ENCODE results near the gene OR51A2.
"Not testable (repeated sequence)": the region's sequence is repeated elsewhere in the genome, so short reads cannot be mapped to it uniquely, and the experiment has no call there.

Gene OR51A2, protein sequence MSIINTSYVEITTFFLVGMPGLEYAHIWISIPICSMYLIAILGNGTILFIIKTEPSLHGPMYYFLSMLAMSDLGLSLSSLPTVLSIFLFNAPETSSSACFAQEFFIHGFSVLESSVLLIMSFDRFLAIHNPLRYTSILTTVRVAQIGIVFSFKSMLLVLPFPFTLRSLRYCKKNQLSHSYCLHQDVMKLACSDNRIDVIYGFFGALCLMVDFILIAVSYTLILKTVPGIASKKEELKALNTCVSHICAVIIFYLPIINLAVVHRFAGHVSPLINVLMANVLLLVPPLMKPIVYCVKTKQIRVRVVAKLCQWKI

DNA sequence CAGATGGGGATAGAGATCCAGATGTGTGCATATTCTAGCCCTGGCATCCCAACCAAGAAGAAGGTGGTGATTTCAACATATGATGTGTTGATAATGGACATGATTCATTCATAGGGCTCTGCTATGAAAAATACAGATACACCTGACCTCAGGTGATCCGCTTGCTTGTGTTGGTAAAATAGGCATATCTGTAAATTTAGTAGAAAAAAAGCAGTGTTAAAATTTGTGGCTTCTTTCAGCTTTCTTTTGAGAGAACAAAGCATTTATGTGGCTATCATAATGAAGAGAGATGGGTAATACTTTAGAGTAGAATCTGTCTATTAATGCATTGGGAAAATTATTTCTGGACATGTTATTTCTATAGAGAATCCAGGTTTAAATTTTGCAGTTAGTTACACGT lies at the start of gene OR51A2:
Gene OR51A2 (minus strand): TSS at position 101 of the 400 bp plus-strand sequence. CDS start 0 bp downstream, at position 101.
- H3K27me3 ChIP-seq; H3K9me3 ChIP-seq (replicated peaks in 1 of 11); H3K27ac ChIP-seq; H3K9ac ChIP-seq; H3K36me3 ChIP-seq; H3K4me1 ChIP-seq; H4K20me1 ChIP-seq; H3K4me3 ChIP-seq; H3K4me2 ChIP-seq: not testable (repeated sequence)

- H3K4me3 ChIP-seq = no peak overlapping the region
- TF ChIP-seq Cebpa-rat (IDR thresholded peaks at IDR 0.05) = no peak
- H3K36me3 ChIP-seq = no peaks in the 10 kb centered on the region
- no peaks in the 10 kb centered on the region for H3K9me3 ChIP-seq (replicated peaks in 1 of 11)
- H3K27ac ChIP-seq = no peak overlapping the region
- no peaks in the 10 kb centered on the region for H4K20me1 ChIP-seq
- H3K4me2 ChIP-seq = no peak overlapping the region
- no peaks in the 10 kb centered on the region for H3K4me1 ChIP-seq
- no peaks in the 10 kb centered on the region for H3K27me3 ChIP-seq
- no peak overlapping the region for H3K9ac ChIP-seq
Observed at GRCh38 chr11:5004424-5005274, 49.1 kb upstream of the OR51A2 start.

GRCh38 chr11:4994551-4994950 lies 39.0 kb upstream of the OR51A2 start, which contains the start of gene OR51L1:
Gene OR51L1 (plus strand): TSS chr11:4994851. CDS start chr11:4998983, 4,132 bp downstream.
- Histone ChIP-seq H3K4me1 (no peaks in the 10 kb centered on the region), H3K36me3 (no peaks in the 10 kb centered on the region)
- no peak for TF ChIP-seq Cebpa-rat (IDR thresholded peaks at IDR 0.05)

DNA sequence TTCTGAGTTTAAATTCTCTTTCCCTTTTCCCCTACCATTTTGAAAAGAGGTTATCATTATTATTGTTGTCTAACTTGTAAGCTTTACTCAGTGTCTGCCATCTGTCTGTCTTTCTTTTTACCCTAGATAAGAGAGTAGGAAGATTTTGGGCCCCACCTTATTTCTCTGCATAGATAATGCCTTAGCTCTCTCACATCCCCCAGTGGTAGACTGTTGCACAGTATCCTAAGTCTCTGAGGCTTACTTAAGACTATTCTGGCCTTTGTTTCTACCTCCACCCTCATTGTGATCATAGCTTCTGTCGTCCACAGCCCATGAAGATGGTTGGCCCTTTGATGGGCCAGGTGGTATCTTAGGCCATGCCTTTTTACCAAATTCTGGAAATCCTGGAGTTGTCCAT lies 35.5 kb upstream of the OR51A2 start:
- H3K4me2 ChIP-seq = no peak overlapping the region
- no peaks in the 10 kb centered on the region for H4K20me1 ChIP-seq
- no peak overlapping the region for H3K27ac ChIP-seq
- H3K9ac ChIP-seq = no peak overlapping the region
- no peaks in the 10 kb centered on the region for H3K9me3 ChIP-seq (replicated peaks in 1 of 11)
- no peaks in the 10 kb centered on the region for H3K36me3 ChIP-seq
- no peak overlapping the region for H3K4me3 ChIP-seq
- TF ChIP-seq Cebpa-rat (IDR thresholded peaks at IDR 0.05) = no peak
- H3K4me1 ChIP-seq = no peaks in the 10 kb centered on the region
- no peaks in the 10 kb centered on the region for H3K27me3 ChIP-seq

More at GRCh38 chr11:4994551-4994950, 39.0 kb upstream of the OR51A2 start, which contains the start of gene OR51L1:
- no peaks in the 10 kb centered on the region for H4K20me1 ChIP-seq
- H3K4me2 ChIP-seq = no peak within 1 kb of the TSS
- no peak within 1 kb of the TSS for H3K27ac ChIP-seq
- H3K9ac ChIP-seq = no peak within 1 kb of the TSS
- no peaks in the 10 kb centered on the region for H3K27me3 ChIP-seq
- H3K4me3 ChIP-seq = no peak within 1 kb of the TSS
- H3K9me3 ChIP-seq (replicated peaks in 1 of 11) = no peaks in the 10 kb centered on the region

DNA sequence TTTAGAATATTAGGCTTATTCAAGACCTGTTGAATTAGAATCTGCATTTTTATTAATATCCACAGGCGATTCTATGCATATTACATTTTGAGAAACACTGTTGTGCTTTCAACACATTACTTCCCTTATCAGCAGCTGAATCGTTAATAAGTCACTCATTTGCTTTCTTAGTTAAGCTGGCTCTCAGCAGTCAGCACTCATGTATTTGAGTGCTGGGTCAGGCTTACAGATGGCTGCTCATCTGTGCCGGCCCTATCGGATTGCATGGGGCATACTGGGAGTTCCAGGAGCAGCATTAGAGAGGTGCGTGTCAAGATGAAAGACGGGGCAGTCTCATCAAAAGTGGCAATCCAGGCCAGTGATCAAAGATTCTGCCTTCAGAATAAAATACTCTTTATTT lies 28.3 kb upstream of the OR51A2 start:
- H4K20me1 ChIP-seq = no peaks in the 10 kb centered on the region

DNA sequence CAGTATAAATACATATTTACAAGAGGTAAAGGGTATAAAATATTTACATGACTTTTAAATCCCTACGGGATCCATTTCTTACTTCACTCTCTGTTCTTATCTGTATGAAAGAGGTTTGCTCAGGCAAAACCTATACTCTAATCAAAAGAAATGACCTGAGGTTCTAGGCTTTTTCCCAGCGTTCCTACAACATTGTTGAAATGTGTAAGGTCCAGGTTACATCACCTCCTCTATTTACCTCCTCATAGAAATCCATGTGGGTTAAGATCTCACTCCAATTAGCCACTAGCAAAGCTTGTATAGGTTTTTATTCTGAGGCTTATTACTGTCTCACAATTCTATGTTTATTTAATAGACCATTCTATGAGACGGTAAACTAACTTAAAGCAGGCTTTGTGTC lies 27.2 kb upstream of the OR51A2 start:
- H3K9me3 ChIP-seq (replicated peaks in 1 of 11) = peaks cover 0 to 8% (median 6%) of the 10 kb centered on the region in 11 experiments; a peak in 17 of 22 replicates
- no peak overlapping the region for H3K4me3 ChIP-seq
- H3K4me1 ChIP-seq = no peaks in the 10 kb centered on the region
- no peak overlapping the region for H3K27ac ChIP-seq
- TF ChIP-seq Cebpa-rat (IDR thresholded peaks at IDR 0.05) = no peak
- no peaks in the 10 kb centered on the region for H3K27me3 ChIP-seq
- no peaks in the 10 kb centered on the region for H3K36me3 ChIP-seq
- H3K4me2 ChIP-seq = no peak overlapping the region
- H3K9ac ChIP-seq = no peak overlapping the region
- H4K20me1 ChIP-seq = no peaks in the 10 kb centered on the region

More for the DNA sequence above, 28.3 kb upstream of the OR51A2 start:
- TF ChIP-seq Cebpa-rat (IDR thresholded peaks at IDR 0.05) = no peak
- Histone ChIP-seq H3K36me3 (no peaks in the 10 kb centered on the region), H3K27me3 (no peaks in the 10 kb centered on the region), H3K4me3 (no peak overlapping the region), H3K9ac (no peak overlapping the region), H3K4me2 (no peak overlapping the region), H3K27ac (no peak overlapping the region), H3K4me1 (no peaks in the 10 kb centered on the region), H3K9me3 (replicated peaks in 1 of 11) (no peaks in the 10 kb centered on the region)

DNA sequence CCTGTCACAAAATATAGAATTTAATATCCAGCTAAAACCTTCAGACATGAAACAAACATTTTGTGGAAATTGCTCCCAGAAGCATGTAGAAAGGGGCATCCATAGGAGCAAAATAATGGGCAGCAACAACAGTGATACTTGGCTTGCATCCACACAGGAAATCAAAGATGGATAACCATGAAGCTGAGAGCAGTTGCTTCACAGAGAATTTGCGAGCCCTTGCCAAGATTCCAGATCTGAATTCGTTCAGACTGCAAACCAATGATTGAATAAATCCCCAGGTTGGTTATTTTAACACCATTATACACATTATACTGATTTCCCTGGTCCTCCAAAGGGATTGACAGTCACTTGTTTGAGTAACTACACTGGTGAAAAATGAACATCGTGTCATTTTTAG lies 23.5 kb upstream of the OR51A2 start:
- Histone ChIP-seq H4K20me1 (no peaks in the 10 kb centered on the region), H3K4me1 (no peaks in the 10 kb centered on the region), H3K9me3 (replicated peaks in 1 of 11) (peaks cover 0 to 11% (median 9%) of the 10 kb centered on the region in 11 experiments; a peak in 17 of 22 replicates), H3K27me3 (no peaks in the 10 kb centered on the region), H3K4me2 (no peak overlapping the region), H3K9ac (no peak overlapping the region), H3K4me3 (no peak overlapping the region), H3K36me3 (no peaks in the 10 kb centered on the region), H3K27ac (no peak overlapping the region)
- TF ChIP-seq Cebpa-rat (IDR thresholded peaks at IDR 0.05) = no peak

DNA sequence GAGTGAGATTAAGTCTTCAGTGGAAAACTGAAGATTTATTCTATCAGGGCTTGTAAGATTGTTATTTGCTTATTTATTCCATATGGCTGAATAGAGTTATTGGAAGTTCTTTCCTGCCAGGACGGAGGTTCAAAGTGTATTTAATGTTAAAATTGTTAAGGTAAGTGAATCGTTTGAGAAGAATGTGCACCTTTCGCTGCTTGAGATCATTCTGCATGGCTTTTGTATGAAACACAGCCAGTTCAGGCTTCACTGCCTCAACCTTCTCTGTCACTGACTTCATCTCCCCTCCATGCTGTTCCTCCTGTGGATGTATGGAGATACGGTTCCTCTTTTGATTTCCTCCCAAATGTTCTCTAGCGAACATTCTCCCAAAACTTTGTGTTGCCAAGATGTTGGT lies 19.9 kb upstream of the OR51A2 start:
- no peak overlapping the region for H3K9ac ChIP-seq
- H3K4me3 ChIP-seq = no peak overlapping the region
- peaks cover 0 to 23% (median 9%) of the 10 kb centered on the region in 11 experiments; a peak in 17 of 22 replicates for H3K9me3 ChIP-seq (replicated peaks in 1 of 11)
- no peak overlapping the region for H3K27ac ChIP-seq
- H3K27me3 ChIP-seq = no peaks in the 10 kb centered on the region
- H3K4me1 ChIP-seq = peaks cover 0 to 6% (median 0%) of the 10 kb centered on the region in 10 experiments; a peak in 4 of 20 replicates
- no peak overlapping the region for H3K4me2 ChIP-seq
- H4K20me1 ChIP-seq = no peaks in the 10 kb centered on the region
- no peaks in the 10 kb centered on the region for H3K36me3 ChIP-seq
- no peak for TF ChIP-seq Cebpa-rat (IDR thresholded peaks at IDR 0.05)

- H3K4me1 ChIP-seq = no peaks in the 10 kb centered on the region
- H3K27ac ChIP-seq = no peak overlapping the region
- no peaks in the 10 kb centered on the region for H3K36me3 ChIP-seq
- H3K4me2 ChIP-seq = no peak overlapping the region
- TF ChIP-seq Cebpa-rat (IDR thresholded peaks at IDR 0.05) = no peak
- H3K9me3 ChIP-seq (replicated peaks in 1 of 11) = peaks cover 0 to 3% (median 0%) of the 10 kb centered on the region in 11 experiments; a peak in 1 of 22 replicates
- H3K9ac ChIP-seq = no peak overlapping the region
- no peak overlapping the region for H3K4me3 ChIP-seq
- no peaks in the 10 kb centered on the region for H3K27me3 ChIP-seq
- H4K20me1 ChIP-seq = no peaks in the 10 kb centered on the region
Observed at GRCh38 chr11:4962816-4963215, 7.3 kb upstream of the OR51A2 start.

All from BLaER1 treated with 17β-estradiol and CSF1 and Interleukin-3, amounts not matched to agents 10 nM and 100 nM (cell line).